LNCAP (cell line): ENCODE data around the gene TMEM219.

Source experiments
- CTCF ChIP-seq: fragments of 450-650 bp; IDR thresholded peaks from 2 replicates; pipeline ENCODE4 v1.5.1; 2017; ENCODE audit warnings: mild to moderate bottlenecking

Gene TMEM219

GRCh38 chr16:29987371-29988085, 25.6 kb downstream of the TMEM219 start:
- TF ChIP-seq CTCF, result no peak

- TF ChIP-seq CTCF, result no peak
These were observed 26.6 kb downstream of the TMEM219 start for GRCh38 chr16:29988346-29989075.

GRCh38 chr16:29989111-29989858, 27.4 kb downstream of the TMEM219 start:
- no peak for TF ChIP-seq CTCF

- TF ChIP-seq CTCF, result no peak
These were observed 28.2 kb downstream of the TMEM219 start for GRCh38 chr16:29990034-29990433.

GRCh38 chr16:29990883-29991570, 29.1 kb downstream of the TMEM219 start:
- TF ChIP-seq CTCF, result no peak

- TF ChIP-seq CTCF, result no peak
These were observed 29.7 kb downstream of the TMEM219 start for GRCh38 chr16:29991571-29991904.

- TF ChIP-seq CTCF, result no peak
These were observed 30.6 kb downstream of the TMEM219 start for GRCh38 chr16:29992344-29992967.
